Left lung (tissue), 10 donors: ENCODE results near the gene AGAP1. TPM values are rescaled to one million over a fixed set of nuclear protein-coding genes. Genes with fewer than 3 reads are reported as not detected.
A peak's percentile ranks its signal among the peaks of the same experiment; 100 is the strongest.

Source experiments
- ATAC-seq: fragments of 200-7000 bp; cut with Tn5 transposase; one replicate; pipeline ENCODE4 v1.9.1; 2020; ENCODE audit warnings: moderate library complexity
- DNase-seq, 4 donors: peaks; one replicate each; pipeline ENCODE4 v3.0.0-alpha.2; 2013 to 2020
- H3K27ac ChIP-seq, 2 donors: fragments of 200-600 bp; sonication (generic) in 1 of 2; one replicate each; pipeline versions ENCODE4 v1.5.0 to v1.8.0; 2020 to 2021
- H3K27me3 ChIP-seq, 2 donors: fragments of 200-600 bp; sonication (generic) in 1 of 2; one replicate each; pipeline versions ENCODE4 v1.5.0 to v1.8.0; 2020 to 2021
- H3K36me3 ChIP-seq, 2 donors: fragments of 200-600 bp; sonication (generic) in 1 of 2; one replicate each; pipeline versions ENCODE4 v1.5.0 to v1.8.0; 2020 to 2021
- H3K4me1 ChIP-seq, 2 donors: fragments of 200-600 bp; one replicate each; pipeline ENCODE4 v1.8.0; 2021
- H3K4me3 ChIP-seq, 2 donors: fragments of 200-600 bp; sonication (generic) in 1 of 2; one replicate each; pipeline versions ENCODE4 v1.5.0 to v1.8.0; 2020 to 2021; ENCODE audit warnings: mild to moderate bottlenecking in 1 of 2
- H3K9me3 ChIP-seq, 2 donors: fragments of 200-600 bp; sonication (generic) in 1 of 2; one replicate each; pipeline versions ENCODE4 v1.5.0 to v1.8.0; 2020 to 2021
- intact Hi-C, 2 donors: fragments of 100-400 bp; cut with DNase I; formaldehyde crosslinking; loops; one replicate each; pipeline versions ENCODE4 v1.11.2 to v1.14.2; 2022
- polyA plus RNA-seq, 6 donors: library from polyadenylated mRNA; unstranded; fragments of 120-200 nt; gene quantifications; one replicate each; pipeline ENCODE4 v1.2.1, GENCODE V29; 2013; ENCODE audit not compliant: insufficient read length in 6 of 6
- total RNA-seq, 2 donors: library from RNA; stranded (reverse); fragmentation: NEBNext Ultra II Directional; extraction: Animal tissue kit (Norgen Biotek cat#: 25700); gene quantifications; one replicate each; pipeline ENCODE4 v1.2.1, GENCODE V29; 2021
- TF ChIP-seq, protein P1 (sequence below), 2 donors: fragments of 200-600 bp; sonication (generic) in 1 of 2; IDR thresholded peaks; one replicate each; pipeline versions ENCODE4 v1.5.0 to v1.8.0; 2021; ENCODE audit warnings: antibody characterized with exemption in 2 of 2
- donor health status: DM: no; HTN: yes; CAD: no.
- donor health status: DM: no; HTN: no; CAD: no.

The AGAP1 gene
- total and polyA plus RNA-seq, 8 donors, result 13.1 to 25.4 (median 22.4) TPM

DNA sequence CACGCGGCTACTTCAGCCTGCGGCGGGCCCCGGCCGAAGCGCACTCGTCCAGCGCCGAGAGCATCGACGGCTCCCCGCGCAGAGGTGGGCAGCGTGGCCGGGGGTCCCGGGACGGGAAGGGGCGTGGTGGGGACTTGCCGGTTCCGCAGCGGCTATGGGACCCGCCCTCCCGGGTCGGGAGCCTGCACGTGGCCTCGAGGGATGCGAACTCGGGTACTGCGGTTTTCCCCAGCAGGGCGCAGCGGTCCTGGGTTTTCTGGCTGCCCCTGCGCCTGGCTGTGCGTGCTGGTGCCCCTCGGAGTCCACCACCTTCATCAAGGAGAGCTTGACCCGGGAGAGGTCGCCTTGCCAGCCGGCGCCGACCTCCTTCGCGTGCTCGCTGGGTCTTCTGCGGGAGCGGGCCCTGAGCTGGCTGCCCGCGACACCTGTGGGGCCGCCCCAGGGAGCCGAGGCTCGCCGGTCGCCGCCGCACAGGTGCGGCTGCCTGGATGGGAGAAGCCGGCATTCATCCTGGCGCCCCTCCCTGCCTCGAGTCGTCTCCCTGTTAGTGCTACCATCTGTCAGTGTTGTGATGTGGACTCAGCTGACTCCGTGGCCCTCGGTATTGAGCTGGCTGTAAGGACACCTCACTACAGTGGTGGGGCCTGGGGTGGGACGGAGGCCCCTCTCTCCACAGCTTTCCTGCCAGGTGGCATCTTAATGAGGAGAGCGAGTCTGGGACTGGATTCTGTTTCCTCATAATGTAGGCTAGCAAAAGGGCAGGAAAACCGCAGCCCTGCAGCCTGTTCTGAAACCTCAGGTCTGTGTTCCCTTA is 177.3 kb downstream of the AGAP1 start:
- H3K4me1 ChIP-seq, result peaks cover 4 to 11% of the 10 kb centered on the region in 2 donors

DNA sequence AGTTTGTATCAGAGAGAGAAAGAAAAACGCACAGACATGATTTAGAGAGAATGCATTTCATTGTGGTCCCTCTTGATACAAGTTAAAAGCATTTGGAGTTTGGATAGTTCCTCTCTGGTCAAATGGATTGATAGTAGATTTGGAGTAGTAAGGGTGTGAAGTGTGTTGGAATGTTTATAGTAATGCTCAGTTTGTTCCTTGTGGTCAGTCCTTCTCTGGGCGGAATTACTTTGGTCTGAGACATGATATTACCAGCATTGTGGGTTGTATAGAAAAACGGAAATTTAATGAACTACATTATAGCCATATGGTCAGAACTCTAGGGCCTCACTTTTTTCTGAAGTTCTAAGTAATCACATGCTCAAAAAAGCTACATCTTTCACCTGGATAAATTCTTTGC is 178.9 kb downstream of the AGAP1 start:
- intact Hi-C loops, result loop anchor here in 1 of 2 donors (5.0 kb wide), 1 partner anchor 75 kb away; no protein-coding TSS in a partner anchor

More for the DNA sequence above, 177.3 kb downstream of the AGAP1 start:
- peak overlapping the region; percentile 32 to 42 for H3K4me3 ChIP-seq
- ATAC-seq, result no peak
- no peak for DNase-seq
- H3K36me3 ChIP-seq, result no peaks in the 10 kb centered on the region
- intact Hi-C loops, result loop anchor here in 1 of 2 donors (5.0 kb wide), 1 partner anchor 74 kb away; no protein-coding TSS in a partner anchor
- TF ChIP-seq, protein P1, sequence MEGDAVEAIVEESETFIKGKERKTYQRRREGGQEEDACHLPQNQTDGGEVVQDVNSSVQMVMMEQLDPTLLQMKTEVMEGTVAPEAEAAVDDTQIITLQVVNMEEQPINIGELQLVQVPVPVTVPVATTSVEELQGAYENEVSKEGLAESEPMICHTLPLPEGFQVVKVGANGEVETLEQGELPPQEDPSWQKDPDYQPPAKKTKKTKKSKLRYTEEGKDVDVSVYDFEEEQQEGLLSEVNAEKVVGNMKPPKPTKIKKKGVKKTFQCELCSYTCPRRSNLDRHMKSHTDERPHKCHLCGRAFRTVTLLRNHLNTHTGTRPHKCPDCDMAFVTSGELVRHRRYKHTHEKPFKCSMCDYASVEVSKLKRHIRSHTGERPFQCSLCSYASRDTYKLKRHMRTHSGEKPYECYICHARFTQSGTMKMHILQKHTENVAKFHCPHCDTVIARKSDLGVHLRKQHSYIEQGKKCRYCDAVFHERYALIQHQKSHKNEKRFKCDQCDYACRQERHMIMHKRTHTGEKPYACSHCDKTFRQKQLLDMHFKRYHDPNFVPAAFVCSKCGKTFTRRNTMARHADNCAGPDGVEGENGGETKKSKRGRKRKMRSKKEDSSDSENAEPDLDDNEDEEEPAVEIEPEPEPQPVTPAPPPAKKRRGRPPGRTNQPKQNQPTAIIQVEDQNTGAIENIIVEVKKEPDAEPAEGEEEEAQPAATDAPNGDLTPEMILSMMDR (IDR thresholded peaks at IDR 0.05), result no peak
- no peak overlapping the region for H3K27ac ChIP-seq
- no peaks in the 10 kb centered on the region for H3K9me3 ChIP-seq
- peaks cover 0 to 70% of the 10 kb centered on the region in 2 donors for H3K27me3 ChIP-seq

DNA sequence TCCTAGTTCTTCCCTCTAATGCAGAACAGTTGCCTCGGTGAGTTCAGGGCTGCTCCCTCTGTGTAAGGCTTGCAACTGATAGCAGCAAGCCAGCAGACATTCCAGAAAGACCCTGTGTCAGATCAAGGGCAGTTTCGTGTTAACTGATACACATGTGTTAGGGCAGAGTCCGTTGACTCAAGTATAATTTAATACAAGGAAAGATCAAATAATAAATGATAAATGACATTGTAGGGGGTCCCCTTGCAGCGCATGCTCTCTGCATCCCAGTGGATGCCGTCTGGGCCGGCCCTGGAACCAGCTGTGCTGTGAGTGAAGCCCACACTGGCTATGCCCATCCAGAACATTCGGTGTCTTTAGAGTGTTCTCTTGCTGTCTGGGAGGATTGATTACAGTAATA is 180.3 kb downstream of the AGAP1 start:
- intact Hi-C loops, result loop anchor here in 1 of 2 donors (5.0 kb wide), 1 partner anchor 77 kb away; no protein-coding TSS in a partner anchor
- no peak for ATAC-seq
- TF ChIP-seq, protein P1 (IDR thresholded peaks at IDR 0.05), result no peak

More for the DNA sequence above, 178.9 kb downstream of the AGAP1 start:
- Histone ChIP-seq H3K4me3 (no peak overlapping the region), H3K9me3 (no peaks in the 10 kb centered on the region), H3K36me3 (no peaks in the 10 kb centered on the region), H3K27me3 (peaks cover 0 to 54% of the 10 kb centered on the region in 2 donors), H3K27ac (no peak overlapping the region), H3K4me1 (peaks cover 4 to 9% of the 10 kb centered on the region in 2 donors)
- TF ChIP-seq, protein P1 (IDR thresholded peaks at IDR 0.05), result no peak
- ATAC-seq, result no peak
- DNase-seq, result no peak

DNA sequence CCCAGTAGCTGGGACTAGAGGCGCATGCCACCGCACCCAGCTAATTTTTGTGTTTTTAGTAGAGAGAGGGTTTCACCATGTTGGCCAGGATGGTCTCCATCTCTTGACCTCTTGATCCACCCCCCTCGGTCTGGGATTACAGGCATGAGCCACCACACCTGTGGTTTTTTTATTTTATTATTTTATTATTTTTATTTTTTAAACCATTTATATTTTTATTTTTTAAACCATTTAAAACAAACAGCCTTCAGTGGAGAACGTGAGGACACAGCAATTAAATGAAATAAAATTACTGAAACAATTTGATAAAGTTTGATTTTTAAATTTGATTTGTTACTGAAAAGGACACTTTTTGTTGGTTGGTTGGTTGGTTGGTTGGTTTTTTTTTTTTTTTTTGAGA is 181.0 kb downstream of the AGAP1 start:
- DNase-seq, result no peak
- intact Hi-C loops, result loop anchor here in 1 of 2 donors (5.0 kb wide), 1 partner anchor 78 kb away; no protein-coding TSS in a partner anchor

More for the DNA sequence above, 180.3 kb downstream of the AGAP1 start:
- H3K9me3 ChIP-seq, result no peaks in the 10 kb centered on the region
- no peak overlapping the region for H3K27ac ChIP-seq
- peaks cover 0 to 40% of the 10 kb centered on the region in 2 donors for H3K27me3 ChIP-seq
- no peak overlapping the region for H3K4me3 ChIP-seq
- no peak for DNase-seq
- H3K36me3 ChIP-seq, result no peaks in the 10 kb centered on the region
- peaks cover 4 to 6% of the 10 kb centered on the region in 2 donors for H3K4me1 ChIP-seq

More for the DNA sequence above, 181.0 kb downstream of the AGAP1 start:
- Histone ChIP-seq H3K27ac (no peak overlapping the region), H3K4me1 (peaks cover 4 to 5% of the 10 kb centered on the region in 2 donors), H3K4me3 (no peak overlapping the region), H3K36me3 (no peaks in the 10 kb centered on the region), H3K9me3 (no peaks in the 10 kb centered on the region), H3K27me3 (peaks cover 0 to 35% of the 10 kb centered on the region in 2 donors)
- TF ChIP-seq, protein P1 (IDR thresholded peaks at IDR 0.05), result no peak
- no peak for ATAC-seq
